Right forelimb (tissue), 1 donor: Measurements from ENCODE around the gene ACVRL1.

Experiments used
- DNase-seq: peaks from one replicate; pipeline ENCODE4 v3.0.0-alpha.2; 2018

The ACVRL1 gene

GRCh38 chr12:51907083-51907855 lies at the start of gene ACVRL1:
Gene ACVRL1, plus strand, starts transcription at chr12:51907504. Its CDS starts 4,971 bp downstream, at chr12:51912475.
- DNase-seq, result peak; percentile 78

DNA sequence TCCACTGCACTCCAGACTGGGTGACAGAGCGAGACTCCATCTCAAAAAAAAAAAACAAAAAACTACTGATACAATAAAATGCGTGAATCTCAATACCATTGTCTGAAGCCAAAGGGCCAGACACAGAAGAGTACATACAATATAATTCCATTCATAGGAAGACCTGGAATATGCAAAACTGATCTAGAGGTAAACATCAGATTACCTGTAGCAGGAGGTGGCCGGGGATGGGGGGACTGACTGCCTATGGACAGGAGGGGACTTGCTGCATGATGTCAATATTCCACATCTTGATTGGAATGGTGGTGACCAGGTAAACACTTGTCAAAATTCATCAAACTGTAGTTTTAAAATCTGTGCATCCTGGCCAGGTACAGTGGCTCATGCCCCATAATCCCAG lies 46.3 kb upstream of the ACVRL1 start:
- no peak for DNase-seq

GRCh38 chr12:51862947-51863346 lies 44.4 kb upstream of the ACVRL1 start:
- no peak for DNase-seq

DNA sequence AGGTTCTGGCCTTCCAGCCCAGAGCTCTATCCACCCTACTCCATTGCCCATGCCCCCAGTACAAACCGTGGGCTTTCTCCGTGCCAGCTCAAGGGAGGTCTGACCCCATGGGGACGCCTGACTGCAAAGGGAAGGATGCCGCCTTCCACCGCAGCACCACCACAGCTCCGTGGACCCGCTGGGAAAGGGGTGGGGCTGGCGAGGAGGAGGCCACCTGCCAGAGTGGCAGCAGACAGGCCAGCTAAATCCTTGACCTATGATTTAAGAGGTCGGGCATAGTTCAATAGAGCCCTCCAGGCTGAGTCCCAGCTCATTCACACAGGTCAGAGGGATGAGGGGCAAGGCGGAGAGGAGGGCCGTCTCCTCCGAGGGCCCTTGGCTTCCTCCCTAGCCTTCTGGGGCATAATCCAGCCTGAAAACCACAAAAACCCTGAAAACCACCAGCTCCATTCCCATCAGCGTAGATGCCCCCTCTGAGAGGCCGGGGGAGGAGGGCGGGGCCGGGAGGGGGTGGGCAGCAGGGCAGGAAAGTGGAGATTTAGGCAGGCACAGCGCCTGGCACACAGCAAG lies 43.9 kb upstream of the ACVRL1 start:
- DNase-seq, result no peak

- peak; percentile 80 for DNase-seq
These were observed 43.1 kb upstream of the ACVRL1 start for GRCh38 chr12:51863933-51864832.

DNA sequence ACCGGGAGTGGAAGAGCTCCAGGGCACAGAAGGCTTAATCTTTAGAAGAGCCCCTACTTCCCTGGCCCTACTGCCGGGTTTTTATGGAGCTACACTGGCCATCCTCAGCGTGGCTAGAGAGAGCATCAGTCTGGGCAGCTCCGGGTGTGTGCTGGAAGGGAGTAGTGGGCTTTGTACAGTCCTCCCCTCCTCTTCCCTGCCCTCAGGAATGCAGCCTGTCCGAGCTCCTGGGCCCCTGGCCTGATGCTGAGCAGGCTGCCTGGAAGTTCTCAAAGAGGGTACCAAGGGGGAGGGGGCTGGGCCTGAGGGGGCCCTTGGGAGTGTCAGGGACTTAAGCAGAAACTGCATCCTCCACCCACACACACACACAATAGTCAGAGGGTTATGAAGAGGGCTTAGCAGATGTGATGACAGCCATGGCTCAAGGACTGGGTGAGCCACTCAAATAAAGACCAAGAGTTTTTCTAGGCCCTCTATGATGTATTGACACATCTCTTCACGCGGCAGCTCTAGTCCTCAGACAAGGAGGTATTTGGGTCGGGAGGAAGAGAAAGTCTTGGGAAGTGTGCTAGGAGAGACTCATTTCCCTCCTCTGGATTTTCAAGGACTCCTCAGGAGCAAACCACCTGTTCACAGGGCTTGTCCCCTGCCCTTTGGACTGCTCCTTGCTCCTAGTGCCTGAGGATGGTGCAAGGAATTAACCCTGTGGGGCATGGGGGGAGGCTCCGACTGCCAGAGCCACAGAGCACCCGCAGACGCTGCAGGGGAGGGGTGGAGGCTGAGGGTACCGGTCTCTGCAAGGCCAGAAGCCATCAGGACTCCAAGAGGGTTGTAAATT lies 42.3 kb upstream of the ACVRL1 start:
- DNase-seq, result no peak

DNA sequence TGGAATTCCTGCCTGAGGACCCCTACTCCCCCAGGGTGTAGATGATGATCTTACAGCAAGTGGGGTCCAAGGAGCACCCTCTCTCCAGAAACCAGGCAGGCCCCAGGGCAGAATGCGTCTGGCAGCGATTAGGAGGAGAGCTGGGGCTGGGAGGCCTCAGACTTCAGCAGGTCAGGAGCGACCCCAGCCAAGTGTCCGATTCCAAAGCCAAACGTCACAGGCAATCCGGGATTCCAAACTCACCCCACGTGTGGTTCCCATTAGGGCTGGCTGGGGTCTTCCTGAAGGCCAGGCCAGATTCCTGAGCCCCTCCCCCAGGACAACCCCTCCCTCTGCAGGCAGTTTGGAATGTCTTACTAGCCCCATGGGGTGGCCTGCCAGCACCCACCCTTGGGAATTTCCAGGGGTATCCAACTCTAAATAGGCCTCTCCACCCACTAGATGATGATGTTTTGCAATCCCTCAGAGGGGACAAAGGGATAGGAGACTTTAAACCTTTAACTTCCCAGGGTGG lies 41.5 kb upstream of the ACVRL1 start:
- no peak for DNase-seq

DNA sequence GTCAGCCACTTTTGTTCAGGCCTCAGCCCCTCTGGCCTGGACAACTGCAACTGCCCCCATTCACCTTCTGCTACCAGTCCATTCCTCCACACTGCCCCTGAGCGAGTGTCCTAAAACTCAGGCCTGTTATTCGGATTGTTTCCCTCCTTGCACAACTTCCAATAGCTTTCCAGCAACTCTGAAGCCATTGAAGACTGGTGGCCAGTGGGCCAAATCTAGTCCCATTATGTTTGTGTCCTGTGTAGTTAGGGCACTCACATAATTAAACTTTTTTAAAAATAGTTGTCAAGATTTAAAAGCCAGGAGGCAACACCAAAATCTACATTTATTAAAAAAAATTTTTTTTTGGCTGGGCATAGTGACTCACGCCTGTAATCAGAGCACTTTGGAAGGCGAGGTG lies 41.0 kb upstream of the ACVRL1 start:
- DNase-seq, result no peak

- no peak for DNase-seq
These were observed 40.5 kb upstream of the ACVRL1 start for GRCh38 chr12:51866762-51867161.

DNA sequence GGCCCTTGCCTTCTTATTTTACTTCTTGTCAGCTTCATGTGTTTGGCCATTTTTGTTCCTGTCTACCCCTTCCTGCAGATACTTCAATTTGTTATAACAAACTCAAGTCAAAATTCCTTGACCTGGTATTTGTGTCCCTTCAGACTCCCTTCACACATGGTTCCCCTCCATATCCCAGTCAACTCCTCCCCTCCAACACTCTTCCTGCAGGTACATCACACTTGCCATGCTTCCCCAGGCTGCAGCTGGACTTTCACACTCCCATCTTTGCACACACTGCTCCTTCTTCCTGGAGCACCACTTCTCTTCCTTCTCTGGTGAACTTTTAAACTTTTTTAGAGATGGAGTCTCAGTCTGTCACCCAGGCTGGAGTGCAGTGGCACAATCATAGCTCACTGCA lies 39.9 kb upstream of the ACVRL1 start:
- DNase-seq, result no peak

- DNase-seq, result no peak
These were observed 39.4 kb upstream of the ACVRL1 start for GRCh38 chr12:51867796-51868428.

DNA sequence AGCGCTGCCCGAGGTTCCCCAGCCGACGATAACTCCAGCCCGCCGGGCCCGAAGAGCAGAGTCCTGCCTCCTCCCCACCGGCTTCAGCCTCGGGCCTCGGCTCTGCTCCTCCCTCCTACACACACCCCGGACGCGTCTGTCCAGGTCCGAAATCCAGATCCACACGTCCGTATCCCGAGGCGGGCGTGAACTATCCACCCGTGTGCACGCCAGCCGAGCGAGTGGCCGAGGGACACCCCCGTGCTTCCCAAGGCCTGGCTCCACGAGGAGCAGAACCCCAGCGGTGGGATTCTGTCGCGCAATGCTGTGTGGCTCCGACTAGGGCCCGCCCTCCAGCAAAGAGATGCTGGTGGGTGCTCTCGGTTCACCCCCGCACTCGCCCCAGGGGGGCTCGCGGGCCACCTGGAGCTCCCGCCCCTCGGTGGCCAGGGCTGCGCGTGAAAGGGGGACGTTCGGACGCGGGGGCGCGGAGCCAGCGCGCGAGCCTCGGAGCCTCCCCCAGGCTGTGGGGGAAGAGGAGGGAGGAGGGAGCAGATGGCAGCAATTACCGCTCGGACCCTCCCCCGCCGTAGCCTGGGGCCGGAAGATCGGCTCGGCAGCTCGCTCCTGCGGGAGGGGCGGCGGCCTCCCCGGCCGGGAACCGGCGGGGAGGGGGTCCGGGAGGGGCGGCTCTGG lies 38.3 kb upstream of the ACVRL1 start:
- peak; percentile 73 for DNase-seq

DNA sequence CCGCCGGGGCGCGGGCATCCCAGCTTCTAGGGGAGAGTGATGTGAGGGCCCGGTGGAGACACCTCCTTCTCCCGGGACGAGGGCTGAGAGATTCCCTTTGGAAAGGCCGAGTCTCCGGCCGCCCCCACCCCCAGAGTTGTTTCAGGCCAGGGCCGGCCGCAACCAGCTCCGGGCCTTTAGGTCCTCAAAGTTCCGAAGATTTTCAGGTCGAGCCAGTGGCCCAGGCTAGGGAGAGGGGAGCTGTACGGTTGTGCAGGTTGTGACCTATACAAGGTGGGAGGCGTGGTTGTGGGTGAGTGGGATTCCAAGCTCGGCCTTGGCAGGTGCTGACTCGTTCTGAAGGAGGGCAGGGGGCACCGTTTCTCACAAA lies 37.8 kb upstream of the ACVRL1 start:
- no peak for DNase-seq

GRCh38 chr12:51869931-51870330 lies 37.4 kb upstream of the ACVRL1 start:
- no peak for DNase-seq

DNA sequence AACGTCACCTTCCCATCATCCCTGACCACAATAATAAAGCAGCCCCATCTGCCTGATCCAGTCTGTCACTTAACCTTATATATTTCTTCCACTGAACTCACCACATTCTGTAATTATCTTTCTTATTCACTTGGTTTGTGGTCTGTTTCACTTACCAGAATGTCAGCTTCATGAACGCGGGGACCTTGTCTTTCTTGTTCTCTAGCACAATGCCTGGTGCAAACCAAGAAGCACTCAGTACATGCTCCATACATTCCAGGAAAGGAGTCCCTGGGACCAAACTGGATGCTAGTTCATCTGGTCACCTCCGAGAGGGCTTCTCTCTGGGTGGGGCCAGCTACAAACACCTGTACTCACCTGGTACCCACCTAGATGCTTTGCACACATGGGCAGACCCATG lies 36.8 kb upstream of the ACVRL1 start:
- DNase-seq, result no peak

DNA sequence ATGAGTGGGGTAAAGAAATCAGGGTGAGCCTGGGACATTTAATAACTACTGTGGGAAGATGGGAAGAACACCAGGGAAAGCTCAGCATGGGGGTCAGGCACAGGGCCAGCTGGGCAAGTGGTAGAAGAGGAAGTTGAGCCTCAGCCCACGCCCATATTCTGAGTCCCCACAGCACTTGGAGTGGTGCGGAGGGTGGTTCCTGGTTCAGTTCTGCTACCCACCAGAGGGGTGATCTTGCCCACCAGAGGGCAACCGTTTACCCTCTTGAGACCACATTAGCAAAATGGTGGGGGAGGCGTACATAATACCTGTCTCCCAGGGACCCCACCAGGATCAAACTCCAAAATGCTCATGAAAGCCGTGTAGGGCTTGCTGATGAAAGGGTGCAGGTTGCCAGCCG lies 36.2 kb upstream of the ACVRL1 start:
- no peak for DNase-seq

DNA sequence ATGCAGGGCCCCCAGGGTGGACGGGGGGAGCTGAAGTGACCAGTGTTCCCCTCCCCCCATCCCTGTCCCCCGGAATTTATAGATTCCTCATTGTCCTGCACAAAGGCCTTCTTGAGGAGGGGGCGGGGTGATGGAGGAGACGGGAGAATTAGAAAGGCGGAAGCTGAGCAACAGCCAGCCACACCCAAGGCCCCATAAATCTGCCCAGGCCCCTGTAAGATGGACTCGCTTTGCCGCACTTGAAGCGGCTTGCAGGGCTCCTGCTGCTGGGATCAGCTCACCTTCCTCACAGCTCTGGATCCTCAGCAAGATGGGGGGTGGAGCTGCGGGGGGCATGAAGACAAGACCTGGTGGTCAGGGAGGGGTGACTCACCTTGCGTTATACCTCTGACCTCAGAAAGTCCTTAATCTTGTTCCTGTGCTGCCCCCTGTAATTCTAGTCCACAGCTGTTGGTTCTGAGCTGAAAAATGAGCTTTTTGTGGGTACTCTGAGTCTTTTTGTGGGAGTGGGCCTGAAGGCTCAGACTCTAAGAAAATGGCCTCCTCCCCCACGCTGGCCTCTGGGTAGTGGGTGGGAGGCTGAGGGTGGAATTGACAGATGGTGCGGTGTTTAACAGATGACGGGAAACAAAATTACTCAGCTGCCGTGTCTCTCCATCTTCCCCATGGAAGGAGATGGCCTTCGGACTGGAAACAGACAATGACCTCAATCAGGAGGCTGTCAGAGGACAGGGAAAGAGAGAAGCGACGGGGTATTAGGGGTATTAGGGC lies 35.2 kb upstream of the ACVRL1 start:
- no peak for DNase-seq

- no peak for DNase-seq
These were observed 34.7 kb upstream of the ACVRL1 start for GRCh38 chr12:51872689-51872981.

GRCh38 chr12:51873251-51873994 lies 33.9 kb upstream of the ACVRL1 start:
- no peak for DNase-seq

GRCh38 chr12:51874000-51874399 lies 33.3 kb upstream of the ACVRL1 start:
- DNase-seq, result no peak
